ENCODE data around the gene DEPDC5. TPM values are rescaled to one million over a fixed set of nuclear protein-coding genes. Genes with fewer than 3 reads are reported as not detected.

DEPDC5 gene
- total RNA-seq, 2 donors from 2014 or later: 10.9 to 37.5 TPM

- no peak overlapping the region for H3K27ac ChIP-seq
- H3K36me3 ChIP-seq: peaks cover 0 to 14% of the 10 kb centered on the region in 2 donors
- H3K4me3 ChIP-seq: no peak overlapping the region
- H3K27me3 ChIP-seq (replicated peaks; ENCODE audit: insufficient read depth): no peaks in the 10 kb centered on the region
- TF ChIP-seq POLR2AphosphoS5 (IDR thresholded peaks at IDR 0.05): no peak
- no peak for TF ChIP-seq CTCF (IDR thresholded peaks at IDR 0.05)
- TF ChIP-seq POLR2A (IDR thresholded peaks at IDR 0.05): no peak
- whole genome bisulfite sequencing: 91% methylated on average over 1 of the region's 1 CpG
- H3K9me3 ChIP-seq: no peaks in the 10 kb centered on the region
- DNase-seq (ENCODE audit: low spot score): no peak
- H3K4me1 ChIP-seq (replicated peaks): no peaks in the 10 kb centered on the region
- intact Hi-C loops (cut with DNase I): no loop called here
These were observed 67.8 kb downstream of the DEPDC5 start for GRCh38 chr22:31821572-31821971.

- intact Hi-C loops (cut with DNase I): no loop called here
- WGBS: 95% methylated on average over 4 of the region's 4 CpGs
- Histone ChIP-seq H3K27me3 (replicated peaks; ENCODE audit: insufficient read depth) (no peaks in the 10 kb centered on the region), H3K4me1 (replicated peaks) (no peaks in the 10 kb centered on the region), H3K9me3 (no peaks in the 10 kb centered on the region), H3K27ac (no peak overlapping the region), H3K36me3 (peaks cover 0 to 12% of the 10 kb centered on the region in 2 donors), H3K4me3 (no peak overlapping the region)
- TF ChIP-seq POLR2A (IDR thresholded peaks at IDR 0.05) (no peak), CTCF (IDR thresholded peaks at IDR 0.05) (no peak), POLR2AphosphoS5 (IDR thresholded peaks at IDR 0.05) (no peak)
- DNase-seq (ENCODE audit: low spot score): no peak
These were observed 68.7 kb downstream of the DEPDC5 start for GRCh38 chr22:31822523-31822922.

GRCh38 chr22:31825513-31825912 lies 71.7 kb downstream of the DEPDC5 start:
- intact Hi-C loops (cut with DNase I): no loop called here
- 91% methylated on average over 2 of the region's 2 CpGs for WGBS

GRCh38 chr22:31826443-31826842 lies 72.6 kb downstream of the DEPDC5 start:
- H3K27ac ChIP-seq: no peak overlapping the region
- H3K9me3 ChIP-seq: no peaks in the 10 kb centered on the region
- intact Hi-C loops (cut with DNase I): no loop called here
- no peak for DNase-seq (ENCODE audit: low spot score)
- TF ChIP-seq POLR2A (IDR thresholded peaks at IDR 0.05): no peak
- TF ChIP-seq CTCF (IDR thresholded peaks at IDR 0.05): no peak
- no peak for TF ChIP-seq POLR2AphosphoS5 (IDR thresholded peaks at IDR 0.05)
- H3K4me3 ChIP-seq: no peak overlapping the region
- no peaks in the 10 kb centered on the region for H3K4me1 ChIP-seq (replicated peaks)
- WGBS: 49% methylated on average over 6 of the region's 6 CpGs
- peaks cover 0 to 9% of the 10 kb centered on the region in 2 donors for H3K36me3 ChIP-seq
- no peaks in the 10 kb centered on the region for H3K27me3 ChIP-seq (replicated peaks; ENCODE audit: insufficient read depth)

More at GRCh38 chr22:31825513-31825912, 71.7 kb downstream of the DEPDC5 start:
- Histone ChIP-seq H3K27me3 (replicated peaks; ENCODE audit: insufficient read depth) (no peaks in the 10 kb centered on the region), H3K9me3 (no peaks in the 10 kb centered on the region), H3K27ac (no peak overlapping the region), H3K4me3 (no peak overlapping the region), H3K4me1 (replicated peaks) (no peaks in the 10 kb centered on the region), H3K36me3 (peaks cover 0 to 12% of the 10 kb centered on the region in 2 donors)
- TF ChIP-seq CTCF (IDR thresholded peaks at IDR 0.05) (no peak), POLR2A (IDR thresholded peaks at IDR 0.05) (no peak), POLR2AphosphoS5 (IDR thresholded peaks at IDR 0.05) (no peak)
- no peak for DNase-seq (ENCODE audit: low spot score)

GRCh38 chr22:31828739-31829138 lies 74.9 kb downstream of the DEPDC5 start:
- Histone ChIP-seq H3K4me1 (replicated peaks) (no peaks in the 10 kb centered on the region), H3K36me3 (no peaks in the 10 kb centered on the region), H3K27me3 (replicated peaks; ENCODE audit: insufficient read depth) (no peaks in the 10 kb centered on the region), H3K4me3 (no peak overlapping the region), H3K27ac (no peak overlapping the region), H3K9me3 (no peaks in the 10 kb centered on the region)
- 89% methylated on average over 5 of the region's 5 CpGs for WGBS
- TF ChIP-seq POLR2A (IDR thresholded peaks at IDR 0.05) (no peak), POLR2AphosphoS5 (IDR thresholded peaks at IDR 0.05) (no peak), CTCF (IDR thresholded peaks at IDR 0.05) (no peak)
- intact Hi-C loops (cut with DNase I): no loop called here
- no peak for DNase-seq (ENCODE audit: low spot score)
